Activated naive CD4-positive, alpha-beta T cell treated with Interleukin-2 at 50 U/mL for 16 hours (primary cell): ENCODE data around the gene SOX1.

Experiments used
- DNase-seq: peaks from one replicate; pipeline ENCODE4 v3.0.0-alpha.2; 2020

Gene SOX1

DNA sequence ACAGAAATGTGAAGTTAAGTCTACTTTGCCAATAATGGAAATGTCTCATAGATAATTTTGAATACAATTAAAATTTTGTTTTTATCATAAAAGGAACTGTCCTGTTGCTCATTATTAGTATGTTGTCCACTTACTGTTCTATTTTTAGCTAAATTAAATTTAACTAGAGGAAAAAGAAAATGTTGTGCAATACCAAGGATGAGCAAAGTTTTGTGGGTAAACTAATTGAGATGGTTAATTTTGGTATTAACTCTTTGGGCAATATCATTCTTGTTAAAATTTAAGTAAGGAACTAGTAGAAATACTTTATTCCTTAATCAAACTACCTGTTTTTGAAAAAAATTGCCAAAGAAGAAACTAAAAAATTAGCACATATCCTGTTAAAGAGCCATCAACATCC is 43.5 kb downstream of the SOX1 start:
- DNase-seq, result no peak

DNA sequence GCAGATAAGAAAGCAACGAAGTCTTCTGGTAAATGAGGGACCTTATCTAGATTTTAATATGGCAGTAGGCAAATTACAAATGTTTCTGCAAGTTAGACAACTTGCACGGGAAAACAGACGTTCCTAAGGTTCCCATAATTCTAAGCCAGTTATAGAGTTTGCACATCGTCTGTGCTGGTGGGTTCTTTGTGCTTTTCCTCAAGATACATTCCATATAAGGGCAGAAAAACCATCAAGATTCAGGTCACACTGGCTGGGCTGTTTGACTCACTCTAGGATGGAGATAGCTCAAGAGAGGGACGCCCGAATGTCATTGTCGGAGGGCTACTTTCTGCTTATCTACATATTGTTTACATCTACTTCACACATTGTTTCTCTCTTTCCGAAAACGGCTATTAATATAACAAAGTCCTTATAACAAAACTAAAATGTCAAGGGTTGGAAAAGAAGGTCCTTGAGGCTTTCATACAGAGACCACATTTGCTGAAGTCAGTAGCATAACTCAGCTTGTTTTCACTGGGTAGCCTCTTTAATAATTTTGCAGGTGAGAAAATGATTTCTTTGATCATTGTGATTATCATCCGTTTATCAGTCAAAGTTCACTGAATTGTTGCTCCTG is 44.4 kb downstream of the SOX1 start:
- DNase-seq, result no peak

GRCh38 chr13:112112534-112113276 is 45.8 kb downstream of the SOX1 start:
- DNase-seq, result no peak

GRCh38 chr13:112113348-112113747 is 46.4 kb downstream of the SOX1 start:
- no peak for DNase-seq

GRCh38 chr13:112113851-112114250 is 46.9 kb downstream of the SOX1 start:
- no peak for DNase-seq

DNA sequence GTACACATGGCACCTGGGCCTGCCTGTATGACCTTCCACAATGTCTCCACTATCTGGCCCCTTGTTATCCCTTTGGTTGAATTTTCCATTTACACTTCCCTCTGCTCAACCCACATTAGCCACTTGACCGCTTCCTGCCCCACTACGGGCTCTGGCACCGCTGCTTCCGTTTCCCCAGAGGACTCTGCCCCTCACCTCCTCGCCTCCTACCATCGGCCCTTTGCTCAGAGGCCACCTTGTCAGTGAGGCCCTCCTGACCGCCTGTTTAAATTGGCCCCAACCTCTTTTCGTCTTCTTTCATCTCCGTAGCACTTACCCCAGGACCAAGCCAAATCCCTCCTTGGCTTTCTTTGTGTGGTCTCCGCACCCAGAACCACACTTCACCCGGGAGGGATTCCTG is 47.4 kb downstream of the SOX1 start:
- DNase-seq, result no peak

GRCh38 chr13:112115403-112116091 is 48.6 kb downstream of the SOX1 start:
- no peak for DNase-seq

DNA sequence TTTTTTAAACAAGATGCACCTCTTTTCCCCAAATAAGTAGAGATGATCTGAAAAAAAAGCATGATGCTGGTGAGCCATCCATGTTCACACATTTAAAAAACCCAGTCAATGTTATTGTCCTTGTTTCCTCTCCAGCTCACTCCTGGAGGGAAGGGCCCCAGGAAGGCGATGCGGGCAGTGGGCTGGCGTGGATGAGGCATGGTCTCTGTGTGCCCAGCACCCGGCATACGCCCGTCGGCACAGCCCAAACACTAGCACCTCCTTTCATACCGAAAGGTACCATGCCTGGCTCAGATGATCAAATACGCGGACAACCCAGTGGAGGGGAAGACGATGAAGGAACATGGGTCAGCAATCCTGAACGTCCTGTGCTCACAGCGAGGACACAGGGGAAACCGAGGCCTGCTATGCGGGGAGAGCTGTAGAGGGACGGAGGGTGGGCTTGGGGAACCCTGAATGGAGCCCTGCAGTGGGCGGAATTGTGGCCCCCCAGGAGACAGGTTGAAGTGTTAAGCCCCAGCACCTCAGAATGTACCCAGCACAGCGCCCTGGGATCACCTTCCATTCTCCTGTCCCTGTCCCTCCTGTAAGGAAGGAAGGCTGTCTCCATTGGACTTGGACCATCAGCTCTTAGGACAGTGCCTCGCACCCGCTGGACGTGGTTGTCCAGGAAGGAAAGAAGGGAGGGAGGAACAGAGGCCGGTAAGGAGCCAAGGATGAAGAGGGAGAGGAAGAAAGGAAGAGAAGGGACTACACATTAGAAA is 49.4 kb downstream of the SOX1 start:
- no peak for DNase-seq

GRCh38 chr13:112117258-112117954 is 50.5 kb downstream of the SOX1 start:
- no peak for DNase-seq

- no peak for DNase-seq
Measured at GRCh38 chr13:112117955-112118302, 51.0 kb downstream of the SOX1 start.

DNA sequence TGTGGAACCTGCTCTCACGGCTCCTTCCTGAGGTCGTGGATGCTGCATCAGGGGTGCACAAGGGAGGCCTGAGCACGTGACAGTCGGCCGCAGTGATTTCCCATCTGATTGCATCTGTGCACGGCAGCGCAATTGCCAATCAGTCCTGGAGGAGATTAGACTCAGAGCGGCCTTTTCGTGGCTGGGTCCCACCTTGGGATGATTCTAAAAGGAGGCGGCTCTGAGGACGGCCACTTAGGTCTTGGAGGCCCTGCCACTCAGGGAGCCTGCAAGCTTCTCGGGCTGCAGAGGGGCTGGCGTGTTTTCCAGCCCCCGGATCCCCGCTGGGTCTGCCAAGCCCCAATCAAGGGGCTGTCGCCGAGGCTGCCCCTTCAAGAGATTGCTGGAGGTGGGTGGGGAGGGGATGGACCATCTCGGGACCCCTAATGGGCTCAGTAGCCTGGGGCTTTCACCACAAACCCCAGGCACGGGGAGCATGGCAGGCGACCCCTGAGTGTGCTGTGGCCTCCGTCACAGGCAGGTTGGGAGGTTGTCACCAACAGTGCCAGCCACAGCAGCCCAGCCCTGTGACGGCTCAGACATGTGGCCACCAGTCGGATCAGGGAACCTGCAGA is 51.6 kb downstream of the SOX1 start:
- DNase-seq, result no peak

- DNase-seq, result no peak
Measured at GRCh38 chr13:112119192-112120030, 52.5 kb downstream of the SOX1 start.

- DNase-seq, result no peak
Measured at GRCh38 chr13:112120031-112120373, 53.1 kb downstream of the SOX1 start.
